ENCODE results near the gene STX11.
"Not testable (repeated sequence)": the region's sequence is repeated elsewhere in the genome, so short reads cannot be mapped to it uniquely, and the experiment has no call there.

Gene STX11

GRCh38 chr6:144129469-144129868 is 20.8 kb upstream of the STX11 start:
- DNase-seq (ENCODE audit: low read depth), result no peak
- TF ChIP-seq, protein P1, sequence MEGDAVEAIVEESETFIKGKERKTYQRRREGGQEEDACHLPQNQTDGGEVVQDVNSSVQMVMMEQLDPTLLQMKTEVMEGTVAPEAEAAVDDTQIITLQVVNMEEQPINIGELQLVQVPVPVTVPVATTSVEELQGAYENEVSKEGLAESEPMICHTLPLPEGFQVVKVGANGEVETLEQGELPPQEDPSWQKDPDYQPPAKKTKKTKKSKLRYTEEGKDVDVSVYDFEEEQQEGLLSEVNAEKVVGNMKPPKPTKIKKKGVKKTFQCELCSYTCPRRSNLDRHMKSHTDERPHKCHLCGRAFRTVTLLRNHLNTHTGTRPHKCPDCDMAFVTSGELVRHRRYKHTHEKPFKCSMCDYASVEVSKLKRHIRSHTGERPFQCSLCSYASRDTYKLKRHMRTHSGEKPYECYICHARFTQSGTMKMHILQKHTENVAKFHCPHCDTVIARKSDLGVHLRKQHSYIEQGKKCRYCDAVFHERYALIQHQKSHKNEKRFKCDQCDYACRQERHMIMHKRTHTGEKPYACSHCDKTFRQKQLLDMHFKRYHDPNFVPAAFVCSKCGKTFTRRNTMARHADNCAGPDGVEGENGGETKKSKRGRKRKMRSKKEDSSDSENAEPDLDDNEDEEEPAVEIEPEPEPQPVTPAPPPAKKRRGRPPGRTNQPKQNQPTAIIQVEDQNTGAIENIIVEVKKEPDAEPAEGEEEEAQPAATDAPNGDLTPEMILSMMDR (conservative IDR thresholded peaks at IDR 0.05; ENCODE audit: low read depth, low read length), result no peak
- no peak overlapping the region for H3K4me3 ChIP-seq (ENCODE audit: low read length)

DNA sequence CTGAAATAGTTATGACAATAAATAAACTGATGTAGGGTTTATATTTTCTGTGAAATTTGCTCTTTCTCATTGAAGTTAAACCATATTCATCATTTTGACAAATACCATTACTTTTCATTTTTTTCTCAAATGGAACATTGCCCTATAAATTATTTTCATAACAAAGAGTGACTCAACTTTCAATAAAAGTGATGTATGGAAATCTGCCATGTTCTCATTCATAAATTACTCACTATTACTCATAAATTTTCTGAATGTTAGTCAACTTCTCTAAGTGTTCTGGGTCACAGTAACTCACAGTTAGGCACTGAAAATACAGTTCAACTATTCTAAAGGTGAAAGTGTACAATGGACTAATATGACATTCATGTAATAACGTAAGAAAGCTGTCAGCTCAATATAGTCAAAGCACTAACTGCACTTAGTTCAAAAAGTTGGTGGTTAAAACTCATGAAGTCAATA is 19.0 kb upstream of the STX11 start:
- DNase-seq (ENCODE audit: low read depth), result peak; percentile 42
- TF ChIP-seq, protein P1 (conservative IDR thresholded peaks at IDR 0.05; ENCODE audit: low read depth, low read length), result no peak
- H3K4me3 ChIP-seq (ENCODE audit: low read length), result no peak overlapping the region

DNA sequence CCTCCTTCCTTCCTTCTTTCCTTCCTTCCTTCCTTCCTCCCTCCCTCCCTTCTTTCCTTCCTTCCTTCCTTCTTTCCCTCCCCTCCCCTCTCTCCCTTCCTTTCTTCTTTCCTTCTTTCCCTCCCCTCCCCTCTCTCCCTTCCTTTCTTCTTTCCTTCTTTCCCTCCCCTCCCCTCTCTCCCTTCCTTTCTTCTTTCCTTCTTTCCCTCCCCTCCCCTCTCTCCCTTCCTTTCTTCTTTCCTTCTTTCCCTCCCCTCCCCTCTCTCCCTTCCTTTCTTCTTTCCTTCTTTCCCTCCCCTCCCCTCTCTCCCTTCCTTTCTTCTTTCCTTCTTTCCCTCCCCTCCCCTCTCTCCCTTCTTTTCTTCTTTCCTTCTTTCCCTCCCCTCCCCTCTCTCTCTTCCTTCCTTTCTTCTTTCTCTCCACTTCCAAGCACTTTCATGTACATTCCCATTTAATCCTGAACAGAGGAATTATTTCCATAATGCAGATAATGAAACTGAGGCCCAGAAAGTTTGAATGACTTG is 18.1 kb upstream of the STX11 start:
- H3K4me3 ChIP-seq (ENCODE audit: low read length); DNase-seq (ENCODE audit: low read depth): not testable (repeated sequence)

DNA sequence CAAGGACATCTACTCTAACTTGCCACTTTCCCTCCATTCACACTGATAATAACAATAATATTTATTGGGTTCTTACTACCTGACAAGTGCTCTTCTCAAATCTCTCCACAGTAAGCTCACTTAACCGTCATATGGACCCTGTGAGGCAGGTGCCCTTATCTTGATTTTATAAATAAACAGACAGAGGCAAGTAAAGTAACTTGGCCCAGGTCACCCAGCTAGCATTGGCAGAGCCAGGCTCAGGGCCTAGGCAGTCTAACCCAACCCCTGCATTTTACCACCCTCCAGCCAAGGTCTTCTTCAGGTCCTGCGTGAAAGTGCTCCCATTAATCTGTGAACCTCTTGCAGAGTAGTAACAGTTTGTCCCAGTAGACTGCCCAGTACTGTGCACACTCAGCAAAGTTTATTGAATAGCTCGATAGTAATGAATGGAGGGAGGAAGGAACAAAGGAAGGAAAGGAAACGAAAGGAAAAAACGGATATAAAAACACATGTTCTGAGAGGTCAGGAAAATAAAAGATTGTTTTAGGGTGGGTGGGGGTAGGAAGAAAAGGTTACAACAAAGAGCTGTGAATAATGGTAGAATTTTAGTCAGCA is 17.0 kb upstream of the STX11 start:
- no peak for DNase-seq (ENCODE audit: low read depth)
- no peak overlapping the region for H3K4me3 ChIP-seq (ENCODE audit: low read length)
- TF ChIP-seq, protein P1 (conservative IDR thresholded peaks at IDR 0.05; ENCODE audit: low read depth, low read length), result no peak

GRCh38 chr6:144134176-144134575 is 16.1 kb upstream of the STX11 start:
- no peak overlapping the region for H3K4me3 ChIP-seq (ENCODE audit: low read length)
- TF ChIP-seq, protein P1 (conservative IDR thresholded peaks at IDR 0.05; ENCODE audit: low read depth, low read length), result no peak
- no peak for DNase-seq (ENCODE audit: low read depth)

DNA sequence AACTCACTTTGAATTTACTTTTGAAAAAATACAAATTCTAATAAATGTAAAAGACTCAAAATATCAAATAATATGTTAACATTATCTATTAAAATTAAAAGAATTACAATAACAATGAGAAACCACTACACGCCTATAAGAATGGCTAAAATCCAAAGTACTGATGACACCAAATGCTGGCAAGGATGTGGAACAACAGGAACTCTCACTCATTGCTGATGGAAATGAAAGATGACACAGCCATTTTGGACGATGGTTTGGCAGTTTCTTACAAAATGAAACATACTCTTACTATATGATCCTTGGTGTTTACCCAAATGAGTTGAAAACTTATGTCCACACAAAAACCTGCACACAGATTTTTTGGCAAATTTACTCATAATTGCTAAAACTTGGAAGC is 15.6 kb upstream of the STX11 start:
- no peak for DNase-seq (ENCODE audit: low read depth)
- TF ChIP-seq, protein P1 (conservative IDR thresholded peaks at IDR 0.05; ENCODE audit: low read depth, low read length), result no peak
- H3K4me3 ChIP-seq (ENCODE audit: low read length), result no peak overlapping the region

GRCh38 chr6:144138542-144138941 is 11.8 kb upstream of the STX11 start:
- no peak overlapping the region for H3K4me3 ChIP-seq (ENCODE audit: low read length)
- no peak for DNase-seq (ENCODE audit: low read depth)
- TF ChIP-seq, protein P1 (conservative IDR thresholded peaks at IDR 0.05; ENCODE audit: low read depth, low read length), result no peak

All from retinal pigment epithelial cell (primary cell).